ENCODE measurements around the gene SCGB1A1. TPM values are rescaled to one million over a fixed set of nuclear protein-coding genes. Genes with fewer than 3 reads are reported as not detected.
"Not testable (repeated sequence)": the region's sequence is repeated elsewhere in the genome, so short reads cannot be mapped to it uniquely, and the experiment has no call there.

The SCGB1A1 gene
- total RNA-seq, 1 donor from 2014 or later = not detected

GRCh38 chr11:62444835-62445234 lies 26.0 kb downstream of the SCGB1A1 start:
- H3K4me3 ChIP-seq (ENCODE audit: low read depth, low read length) = no peak overlapping the region
- no peaks in the 10 kb centered on the region for H3K27me3 ChIP-seq (ENCODE audit: control insufficient read depth, insufficient read depth, low read length)
- no peak for TF ChIP-seq CTCF (IDR thresholded peaks at IDR 0.05; ENCODE audit: insufficient read depth, low read length, poor library complexity, severe bottlenecking)
- DNase-seq (ENCODE audit: low read depth) = no peak
- H3K36me3 ChIP-seq (ENCODE audit: control insufficient read depth, insufficient read depth, low read length) = no peaks in the 10 kb centered on the region

- no peak for DNase-seq (ENCODE audit: low read depth)
- TF ChIP-seq CTCF (IDR thresholded peaks at IDR 0.05; ENCODE audit: insufficient read depth, low read length, poor library complexity, severe bottlenecking) = no peak
- no peaks in the 10 kb centered on the region for H3K36me3 ChIP-seq (ENCODE audit: control insufficient read depth, insufficient read depth, low read length)
These were observed 26.5 kb downstream of the SCGB1A1 start for GRCh38 chr11:62445314-62445740.

GRCh38 chr11:62446091-62446490 lies 27.3 kb downstream of the SCGB1A1 start:
- Histone ChIP-seq H3K27me3 (ENCODE audit: control insufficient read depth, insufficient read depth, low read length) (no peaks in the 10 kb centered on the region), H3K4me3 (ENCODE audit: low read depth, low read length) (no peak overlapping the region), H3K36me3 (ENCODE audit: control insufficient read depth, insufficient read depth, low read length) (no peaks in the 10 kb centered on the region)
- no peak for TF ChIP-seq CTCF (IDR thresholded peaks at IDR 0.05; ENCODE audit: insufficient read depth, low read length, poor library complexity, severe bottlenecking)
- DNase-seq (ENCODE audit: low read depth) = no peak

More at GRCh38 chr11:62445314-62445740, 26.5 kb downstream of the SCGB1A1 start:
- Histone ChIP-seq H3K27me3 (ENCODE audit: control insufficient read depth, insufficient read depth, low read length) (no peaks in the 10 kb centered on the region), H3K4me3 (ENCODE audit: low read depth, low read length) (no peak overlapping the region)

GRCh38 chr11:62449451-62449851 lies 30.6 kb downstream of the SCGB1A1 start:
- no peak for DNase-seq (ENCODE audit: low read depth)
- no peak for TF ChIP-seq CTCF (IDR thresholded peaks at IDR 0.05; ENCODE audit: insufficient read depth, low read length, poor library complexity, severe bottlenecking)
- no peak overlapping the region for H3K4me3 ChIP-seq (ENCODE audit: low read depth, low read length)
- no peaks in the 10 kb centered on the region for H3K36me3 ChIP-seq (ENCODE audit: control insufficient read depth, insufficient read depth, low read length)
- H3K27me3 ChIP-seq (ENCODE audit: control insufficient read depth, insufficient read depth, low read length) = no peaks in the 10 kb centered on the region

- DNase-seq (ENCODE audit: low read depth); H3K36me3 ChIP-seq (ENCODE audit: control insufficient read depth, insufficient read depth, low read length); H3K4me3 ChIP-seq (ENCODE audit: low read depth, low read length); H3K27me3 ChIP-seq (ENCODE audit: control insufficient read depth, insufficient read depth, low read length): not testable (repeated sequence)
These were observed 31.1 kb downstream of the SCGB1A1 start for GRCh38 chr11:62449912-62450311.

- DNase-seq (ENCODE audit: low read depth) = no peak
- H3K36me3 ChIP-seq (ENCODE audit: control insufficient read depth, insufficient read depth, low read length) = no peaks in the 10 kb centered on the region
- no peaks in the 10 kb centered on the region for H3K27me3 ChIP-seq (ENCODE audit: control insufficient read depth, insufficient read depth, low read length)
- no peak overlapping the region for H3K4me3 ChIP-seq (ENCODE audit: low read depth, low read length)
- no peak for TF ChIP-seq CTCF (IDR thresholded peaks at IDR 0.05; ENCODE audit: insufficient read depth, low read length, poor library complexity, severe bottlenecking)
These were observed 31.9 kb downstream of the SCGB1A1 start for GRCh38 chr11:62450543-62451240.
